HUES64 (cell line): ENCODE data around the gene QSOX1.
"Not testable (repeated sequence)": the region's sequence is repeated elsewhere in the genome, so short reads cannot be mapped to it uniquely, and the experiment has no call there.

Source experiments
- H3K27ac ChIP-seq: 2 replicates; pipeline ENCODE4 v1.7.0; 2013; ENCODE audit warnings: low read depth, low read length, inconsistent platforms
- H3K27me3 ChIP-seq: 2 replicates; pipeline ENCODE4 v1.6.1; 2013; ENCODE audit warnings: mild to moderate bottlenecking, low read length; ENCODE audit not compliant: insufficient read depth
- H3K36me3 ChIP-seq: 2 replicates; pipeline ENCODE4 v1.6.1; 2013; ENCODE audit warnings: mild to moderate bottlenecking, low read length; ENCODE audit not compliant: insufficient read depth
- H3K4me1 ChIP-seq: 2 replicates; pipeline ENCODE4 v1.6.1; 2013; ENCODE audit warnings: mild to moderate bottlenecking, low read length, moderate library complexity; ENCODE audit not compliant: insufficient read depth
- H3K4me3 ChIP-seq: 2 replicates; pipeline ENCODE4 v1.5.1; 2013; ENCODE audit warnings: mild to moderate bottlenecking, low read length, moderate library complexity
- H3K9ac ChIP-seq: 2 replicates; pipeline ENCODE4 v1.6.1; 2013; ENCODE audit warnings: mild to moderate bottlenecking, low read depth, low read length
- H3K9me3 ChIP-seq: 2 replicates; pipeline ENCODE4 v1.6.1; 2013; ENCODE audit warnings: low read depth, low read length; ENCODE audit not compliant: insufficient read depth
- WGBS: fragments of 150-250, 120-280 bp; methylation state at CpG from one replicate; pipeline ENCODE4 v1.1.7; 2013; ENCODE audit warnings: missing lambda C conversion rate; 5-methylcytosine and 5-hydroxymethylcytosine counted together

Gene QSOX1

GRCh38 chr1:180194048-180194425 lies 39.4 kb downstream of the QSOX1 start:
- 95% methylated on average over 14 of the region's 14 CpGs for WGBS
- H3K4me3 ChIP-seq, result no peak overlapping the region
- H3K27ac ChIP-seq, result no peak overlapping the region
- H3K27me3 ChIP-seq, result no peaks in the 10 kb centered on the region
- H3K4me1 ChIP-seq, result no peaks in the 10 kb centered on the region
- H3K9me3 ChIP-seq, result no peaks in the 10 kb centered on the region
- H3K36me3 ChIP-seq, result peaks cover 31% of the 10 kb centered on the region
- H3K9ac ChIP-seq, result no peak overlapping the region

- no peak overlapping the region for H3K4me3 ChIP-seq
- no peaks in the 10 kb centered on the region for H3K4me1 ChIP-seq
- peaks cover 28% of the 10 kb centered on the region for H3K36me3 ChIP-seq
- H3K9ac ChIP-seq, result no peak overlapping the region
- no peaks in the 10 kb centered on the region for H3K27me3 ChIP-seq
- 72% methylated on average over 19 of the region's 19 CpGs for WGBS
- no peak overlapping the region for H3K27ac ChIP-seq
- no peaks in the 10 kb centered on the region for H3K9me3 ChIP-seq
These were observed 40.0 kb downstream of the QSOX1 start for GRCh38 chr1:180194546-180195207.

GRCh38 chr1:180195401-180195800 lies 40.7 kb downstream of the QSOX1 start:
- H3K36me3 ChIP-seq, result peaks cover 21% of the 10 kb centered on the region
- no peaks in the 10 kb centered on the region for H3K4me1 ChIP-seq
- WGBS, result 97% methylated on average over 3 of the region's 3 CpGs
- no peaks in the 10 kb centered on the region for H3K9me3 ChIP-seq
- H3K4me3 ChIP-seq, result no peak overlapping the region
- H3K9ac ChIP-seq, result no peak overlapping the region
- no peaks in the 10 kb centered on the region for H3K27me3 ChIP-seq
- H3K27ac ChIP-seq, result no peak overlapping the region

- Histone ChIP-seq H3K4me1 (no peaks in the 10 kb centered on the region), H3K4me3 (no peak overlapping the region), H3K27me3 (no peaks in the 10 kb centered on the region), H3K27ac (no peak overlapping the region), H3K9ac (no peak overlapping the region), H3K36me3 (peaks cover 16% of the 10 kb centered on the region), H3K9me3 (no peaks in the 10 kb centered on the region)
- 97% methylated on average over 9 of the region's 9 CpGs for WGBS
These were observed 41.2 kb downstream of the QSOX1 start for GRCh38 chr1:180195916-180196315.

GRCh38 chr1:180196436-180197003 lies 41.9 kb downstream of the QSOX1 start:
- Histone ChIP-seq H3K9me3 (no peaks in the 10 kb centered on the region), H3K4me3 (no peak overlapping the region), H3K4me1 (no peaks in the 10 kb centered on the region), H3K36me3 (peaks cover 12% of the 10 kb centered on the region), H3K9ac (no peak overlapping the region), H3K27ac (no peak overlapping the region), H3K27me3 (no peaks in the 10 kb centered on the region)
- 95% methylated on average over 17 of the region's 17 CpGs for WGBS

GRCh38 chr1:180197231-180197630 lies 42.6 kb downstream of the QSOX1 start:
- Histone ChIP-seq H3K4me1 (no peaks in the 10 kb centered on the region), H3K9ac (no peak overlapping the region), H3K36me3 (peaks cover 7% of the 10 kb centered on the region), H3K9me3 (no peaks in the 10 kb centered on the region), H3K27me3 (no peaks in the 10 kb centered on the region), H3K4me3 (no peak overlapping the region), H3K27ac (no peak overlapping the region)
- WGBS, result 90% methylated on average over 5 of the region's 5 CpGs

- no peaks in the 10 kb centered on the region for H3K27me3 ChIP-seq
- H3K4me3 ChIP-seq, result no peak overlapping the region
- peaks cover 7% of the 10 kb centered on the region for H3K36me3 ChIP-seq
- no peaks in the 10 kb centered on the region for H3K4me1 ChIP-seq
- no peaks in the 10 kb centered on the region for H3K9me3 ChIP-seq
- 71% methylated on average over 4 of the region's 4 CpGs for WGBS
- no peak overlapping the region for H3K27ac ChIP-seq
- H3K9ac ChIP-seq, result no peak overlapping the region; the same call in 1 of the 2 replicates
These were observed 43.5 kb downstream of the QSOX1 start for GRCh38 chr1:180198196-180198595.

- Histone ChIP-seq H3K36me3 (peaks cover 7% of the 10 kb centered on the region), H3K4me3 (no peak overlapping the region), H3K4me1 (no peaks in the 10 kb centered on the region), H3K9ac (no peak overlapping the region), H3K27ac (no peak overlapping the region), H3K27me3 (no peaks in the 10 kb centered on the region), H3K9me3 (no peaks in the 10 kb centered on the region)
- 96% methylated on average over 5 of the region's 5 CpGs for WGBS
These were observed 43.9 kb downstream of the QSOX1 start for GRCh38 chr1:180198611-180199010.

- WGBS, result 92% methylated on average over 12 of the region's 12 CpGs
- Histone ChIP-seq H3K4me3 (no peak overlapping the region), H3K27me3 (no peaks in the 10 kb centered on the region), H3K4me1 (no peaks in the 10 kb centered on the region), H3K9ac (no peak overlapping the region), H3K9me3 (no peaks in the 10 kb centered on the region), H3K36me3 (peaks cover 6% of the 10 kb centered on the region), H3K27ac (no peak overlapping the region)
These were observed 44.3 kb downstream of the QSOX1 start for GRCh38 chr1:180199018-180199417.

- H3K4me1 ChIP-seq, result no peaks in the 10 kb centered on the region
- no peaks in the 10 kb centered on the region; the same call in 1 of the 2 replicates for H3K36me3 ChIP-seq
- no peak overlapping the region for H3K9ac ChIP-seq
- no peak overlapping the region for H3K4me3 ChIP-seq
- 93% methylated on average over 7 of the region's 7 CpGs for WGBS
- no peaks in the 10 kb centered on the region for H3K27me3 ChIP-seq
- H3K9me3 ChIP-seq, result no peaks in the 10 kb centered on the region
- H3K27ac ChIP-seq, result no peak overlapping the region
These were observed 47.0 kb downstream of the QSOX1 start for GRCh38 chr1:180201451-180202200.

GRCh38 chr1:180202588-180202987 lies 47.9 kb downstream of the QSOX1 start:
- H3K27me3 ChIP-seq, H3K9me3 ChIP-seq, H3K4me3 ChIP-seq, H3K9ac ChIP-seq, H3K27ac ChIP-seq, H3K4me1 ChIP-seq, H3K36me3 ChIP-seq: not testable (repeated sequence)
- 96% methylated on average over 5 of the region's 5 CpGs for WGBS
